Hematopoietic multipotent progenitor cell treated with erythropoietin and hydrocortisone succinate and interleukin-3 and kit ligand, for 4 days (in vitro differentiated cells): ENCODE measurements around the gene FAM174C.

ENCODE experiments used
- DNase-seq: peaks from one replicate; pipeline ENCODE4 v3.0.0-alpha.2; 2015

Gene FAM174C

DNA sequence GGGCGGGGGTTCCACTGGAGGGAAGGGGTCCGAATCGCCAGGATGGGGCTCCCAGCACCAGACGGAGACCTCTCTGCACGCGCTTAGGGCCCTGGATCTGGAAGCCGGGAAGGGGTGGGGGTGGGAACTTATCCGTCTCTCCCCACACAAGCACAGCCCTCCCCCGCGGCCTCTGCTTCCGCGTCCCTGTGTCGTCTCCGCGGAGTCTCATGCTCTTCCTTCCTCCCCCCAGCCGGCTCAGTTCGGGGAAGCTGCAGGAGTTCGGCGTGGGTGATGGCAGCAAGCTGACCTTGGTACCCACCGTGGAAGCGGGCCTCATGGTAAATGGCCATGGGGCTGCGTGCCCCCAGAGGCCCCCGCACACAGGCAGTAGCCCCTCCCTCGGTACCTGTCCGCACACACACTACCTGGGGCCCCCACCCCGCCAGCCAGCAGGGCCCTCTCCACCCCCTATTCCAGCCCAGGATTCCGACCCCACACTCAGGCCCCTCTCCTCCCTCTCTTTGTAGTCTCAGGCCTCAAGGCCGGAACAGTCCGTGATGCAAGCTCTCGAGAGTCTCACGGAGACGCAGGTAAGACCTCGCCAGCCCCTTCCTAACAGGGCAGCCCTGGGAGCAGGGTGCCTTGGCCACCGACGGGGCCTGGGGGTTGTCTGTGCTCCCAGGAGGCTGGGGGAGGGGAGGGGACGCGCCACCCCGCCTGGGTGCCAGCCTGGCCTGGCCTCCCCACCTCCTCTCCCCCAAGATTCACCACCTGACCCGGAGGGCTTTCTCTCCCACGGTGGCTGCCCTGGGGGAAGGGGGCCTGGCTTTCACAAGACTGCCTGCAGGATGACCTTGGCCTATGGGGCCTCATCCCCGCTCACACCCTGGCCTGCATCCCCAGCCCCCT, 23.8 kb upstream of the FAM174C start:
- DNase-seq, result peak; percentile 91

DNA sequence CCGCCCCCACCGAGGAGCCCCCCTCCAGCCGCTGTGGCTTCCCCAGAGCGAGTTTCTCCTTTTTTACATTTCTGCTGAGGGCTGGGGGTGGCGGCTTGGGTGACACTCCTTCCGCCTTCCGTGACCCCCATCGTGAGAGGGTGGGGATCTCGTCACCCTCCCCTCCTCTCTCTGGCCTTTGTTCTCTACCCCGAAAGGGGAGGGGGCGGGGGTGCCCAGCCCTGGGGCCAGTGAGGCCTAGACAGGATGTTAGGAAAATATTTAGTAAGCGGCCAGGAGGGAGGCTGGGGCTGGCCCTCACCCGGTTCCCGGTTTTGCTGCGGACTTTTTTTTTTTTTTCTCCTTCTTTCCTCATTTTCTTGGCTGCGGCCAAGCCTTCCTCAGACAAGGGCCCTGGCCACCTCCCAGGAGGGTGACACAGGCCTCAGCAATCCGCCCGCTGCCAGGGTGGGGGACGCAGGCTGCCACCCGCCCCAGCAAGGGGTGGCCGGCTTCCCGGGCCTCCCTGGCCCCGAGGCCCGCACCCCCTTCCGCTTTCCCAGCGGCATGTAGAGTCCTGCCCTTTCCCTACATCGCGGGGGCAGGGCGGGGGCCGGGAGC, 23.0 kb upstream of the FAM174C start:
- DNase-seq, result peak; percentile 95

DNA sequence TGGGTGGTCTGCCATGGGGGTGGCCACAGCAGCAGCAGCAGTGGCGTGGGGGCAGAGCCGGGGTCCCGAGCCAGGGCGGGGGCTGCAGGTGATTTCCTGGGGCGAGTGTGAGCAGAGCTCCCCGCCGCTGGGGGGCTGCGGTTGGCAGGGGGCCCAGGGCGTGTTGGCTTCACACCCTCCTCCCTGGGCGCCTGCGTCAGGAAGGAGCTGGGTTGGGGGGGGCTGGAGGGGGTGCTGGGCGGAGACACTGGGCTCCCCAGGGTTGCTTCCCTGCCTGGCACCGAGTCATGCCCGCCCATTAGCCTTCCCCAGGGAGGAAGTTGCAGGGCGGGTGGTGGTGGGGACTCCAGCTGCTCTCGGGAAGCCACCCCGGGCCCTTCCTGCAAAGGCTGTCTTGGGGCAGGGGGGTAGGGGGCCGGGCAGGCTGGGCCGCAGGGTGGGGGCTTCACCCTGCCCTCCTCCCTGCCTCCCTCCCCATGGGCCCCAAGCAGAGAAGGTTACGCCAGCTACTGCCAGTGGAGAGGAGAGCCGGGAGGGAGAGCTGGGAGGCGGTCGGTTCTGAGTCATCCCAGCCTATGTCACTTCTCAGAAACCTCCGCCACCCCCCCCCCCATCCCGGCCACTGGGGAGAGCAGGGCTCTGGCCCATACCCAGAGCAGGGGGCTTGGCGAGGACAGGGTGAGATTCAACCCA, 22.4 kb upstream of the FAM174C start:
- peak; percentile 95 for DNase-seq

DNA sequence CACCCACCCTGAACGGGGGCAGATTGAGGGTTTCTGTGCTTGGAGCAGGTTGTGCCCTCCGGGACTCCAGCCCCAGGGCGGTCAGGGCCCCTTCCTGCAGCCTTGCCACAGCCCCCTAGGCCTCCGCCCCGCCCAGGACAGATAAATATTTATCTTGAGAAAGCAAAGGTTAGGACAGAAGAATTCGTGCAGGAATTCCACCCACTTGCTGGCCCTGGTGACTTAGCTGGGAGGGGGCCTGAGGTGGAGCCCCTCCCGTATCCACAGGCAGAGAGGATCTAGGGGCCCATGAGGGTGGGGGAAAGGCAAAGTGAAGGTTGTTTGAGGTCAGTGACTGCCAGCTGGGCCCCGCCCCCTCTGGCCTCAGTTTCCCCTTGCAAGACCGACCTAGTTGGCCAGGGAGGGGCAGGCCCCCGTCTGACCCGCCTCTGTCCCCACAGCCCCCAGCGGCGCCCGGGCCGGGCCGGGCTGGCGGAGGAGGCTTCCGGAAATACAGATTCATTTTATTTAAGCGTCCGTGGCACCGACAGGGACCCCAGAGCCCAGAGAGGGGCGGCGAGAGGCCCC, 21.7 kb upstream of the FAM174C start:
- peak; percentile 92 for DNase-seq

DNA sequence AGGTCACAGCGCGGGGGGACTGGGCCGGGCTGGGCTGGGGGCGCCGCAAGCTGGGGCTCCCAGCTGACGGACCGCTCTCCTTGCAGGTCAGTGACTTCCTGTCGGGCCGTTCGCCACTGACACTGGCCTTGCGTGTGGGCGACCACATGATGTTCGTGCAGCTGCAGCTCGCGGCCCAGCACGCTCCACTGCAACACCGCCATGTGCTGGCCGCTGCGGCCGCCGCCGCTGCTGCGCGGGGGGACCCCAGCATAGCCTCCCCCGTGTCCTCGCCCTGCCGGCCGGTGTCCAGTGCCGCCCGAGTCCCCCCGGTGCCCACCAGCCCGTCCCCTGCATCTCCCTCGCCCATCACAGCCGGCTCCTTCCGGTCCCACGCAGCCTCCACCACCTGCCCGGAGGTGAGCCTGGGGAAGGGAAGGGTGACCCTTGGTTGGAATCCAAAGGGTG, 21.2 kb upstream of the FAM174C start:
- peak; percentile 10 for DNase-seq

DNA sequence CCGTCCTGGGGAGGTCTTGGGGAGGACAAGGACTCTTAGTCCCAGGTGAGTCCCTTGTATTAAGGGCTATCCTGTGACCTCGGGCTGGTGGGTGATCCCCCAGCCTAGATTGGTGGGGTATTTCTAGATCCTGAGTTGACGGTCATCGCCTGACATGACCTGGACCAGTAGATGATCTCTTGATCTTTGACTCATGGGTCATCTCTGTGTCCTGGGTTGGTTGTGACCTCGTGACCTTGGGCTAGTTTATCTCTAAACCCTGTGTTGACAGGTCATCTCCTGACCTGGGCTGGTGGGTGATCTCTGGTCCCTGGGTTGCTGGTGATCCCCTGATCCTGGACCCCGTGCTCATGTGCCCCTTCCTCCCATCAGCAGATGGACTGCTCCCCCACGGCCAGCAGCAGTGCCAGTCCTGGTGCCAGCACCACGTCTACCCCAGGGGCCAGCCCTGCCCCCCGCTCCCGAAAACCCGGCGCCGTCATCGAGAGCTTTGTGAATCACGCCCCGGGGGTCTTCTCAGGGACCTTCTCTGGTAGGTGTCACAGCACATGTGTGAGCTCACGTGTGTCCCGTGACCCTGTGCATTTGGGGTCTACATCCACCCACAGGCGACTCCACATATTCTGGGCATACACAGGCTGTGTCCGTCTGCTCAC, 20.7 kb upstream of the FAM174C start:
- DNase-seq, result no peak

DNA sequence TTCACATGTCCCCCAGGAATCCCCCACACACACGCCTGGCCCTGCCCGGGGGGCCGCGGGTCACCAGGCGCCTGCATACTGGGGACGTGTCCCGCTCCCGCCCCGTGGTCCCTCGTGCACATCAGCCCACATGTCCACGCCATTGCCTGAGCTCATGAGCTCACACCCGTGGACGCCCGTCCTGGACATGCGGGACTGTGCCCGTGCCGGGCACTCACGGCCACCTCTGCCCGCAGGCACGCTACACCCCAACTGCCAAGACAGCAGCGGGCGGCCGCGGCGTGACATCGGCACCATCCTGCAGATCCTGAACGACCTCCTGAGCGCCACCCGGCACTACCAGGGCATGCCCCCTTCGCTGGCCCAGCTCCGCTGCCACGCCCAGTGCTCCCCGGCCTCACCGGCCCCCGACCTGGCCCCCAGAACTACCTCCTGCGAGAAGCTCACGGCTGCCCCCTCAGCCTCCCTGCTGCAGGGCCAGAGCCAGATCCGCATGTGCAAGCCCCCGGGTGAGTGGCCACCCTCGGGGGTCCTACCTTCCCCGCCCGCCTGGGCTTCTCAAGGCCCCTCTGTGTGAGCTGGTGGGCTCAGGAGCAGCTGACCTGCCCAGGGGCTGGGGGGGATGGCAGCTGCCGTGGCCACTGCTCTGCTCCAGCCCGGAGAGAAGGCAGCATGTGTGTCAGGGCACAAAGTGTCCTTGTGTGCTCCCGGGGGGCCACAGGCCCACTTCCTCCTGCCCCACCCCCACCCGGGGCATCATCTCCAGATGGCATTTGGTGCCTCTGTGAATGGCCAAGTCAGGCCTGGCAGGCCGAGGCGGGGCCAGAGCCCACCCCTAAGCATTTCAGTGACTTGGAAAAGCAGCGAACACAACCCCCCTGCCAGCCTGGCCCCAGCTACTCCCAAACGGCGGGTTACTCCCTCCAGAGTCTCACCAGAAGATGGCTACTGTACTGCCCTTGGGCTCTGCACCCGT, 19.9 kb upstream of the FAM174C start:
- DNase-seq, result no peak

DNA sequence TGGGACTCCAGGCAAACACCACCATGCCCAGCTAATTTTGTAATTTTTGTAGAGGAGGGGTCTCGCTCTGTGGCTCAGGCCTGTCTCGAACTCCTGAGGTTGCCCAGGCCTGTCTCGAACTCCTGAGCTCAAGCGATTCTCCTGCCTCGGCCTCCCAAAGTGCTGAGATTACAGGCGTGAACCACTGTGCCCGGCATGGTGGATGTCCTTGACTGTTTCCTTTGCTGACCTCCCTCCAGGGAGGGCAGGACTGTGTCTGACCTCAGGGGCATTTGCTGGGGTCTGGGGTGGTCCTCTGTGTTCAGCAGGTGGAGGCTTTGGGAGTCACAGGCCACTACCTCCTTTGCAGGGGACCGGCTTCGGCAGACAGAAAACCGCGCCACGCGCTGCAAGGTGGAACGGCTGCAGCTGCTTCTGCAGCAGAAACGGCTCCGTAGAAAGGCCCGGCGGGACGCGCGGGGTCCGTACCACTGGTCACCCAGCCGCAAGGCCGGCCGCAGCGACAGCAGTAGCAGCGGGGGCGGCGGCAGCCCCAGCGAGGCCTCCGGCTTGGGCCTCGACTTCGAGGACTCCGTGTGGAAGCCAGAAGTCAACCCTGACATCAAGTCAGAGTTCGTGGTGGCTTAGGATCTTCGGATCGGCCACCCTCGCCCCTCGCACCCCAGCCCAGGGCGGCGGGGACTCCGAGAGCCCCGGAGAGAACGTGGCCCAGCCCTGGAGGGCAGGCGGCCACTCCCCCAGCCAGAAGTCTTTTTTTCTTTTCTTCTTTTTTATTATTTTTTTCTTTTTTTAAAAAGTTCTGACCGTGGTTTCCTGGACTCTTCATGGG, 18.5 kb upstream of the FAM174C start:
- no peak for DNase-seq

DNA sequence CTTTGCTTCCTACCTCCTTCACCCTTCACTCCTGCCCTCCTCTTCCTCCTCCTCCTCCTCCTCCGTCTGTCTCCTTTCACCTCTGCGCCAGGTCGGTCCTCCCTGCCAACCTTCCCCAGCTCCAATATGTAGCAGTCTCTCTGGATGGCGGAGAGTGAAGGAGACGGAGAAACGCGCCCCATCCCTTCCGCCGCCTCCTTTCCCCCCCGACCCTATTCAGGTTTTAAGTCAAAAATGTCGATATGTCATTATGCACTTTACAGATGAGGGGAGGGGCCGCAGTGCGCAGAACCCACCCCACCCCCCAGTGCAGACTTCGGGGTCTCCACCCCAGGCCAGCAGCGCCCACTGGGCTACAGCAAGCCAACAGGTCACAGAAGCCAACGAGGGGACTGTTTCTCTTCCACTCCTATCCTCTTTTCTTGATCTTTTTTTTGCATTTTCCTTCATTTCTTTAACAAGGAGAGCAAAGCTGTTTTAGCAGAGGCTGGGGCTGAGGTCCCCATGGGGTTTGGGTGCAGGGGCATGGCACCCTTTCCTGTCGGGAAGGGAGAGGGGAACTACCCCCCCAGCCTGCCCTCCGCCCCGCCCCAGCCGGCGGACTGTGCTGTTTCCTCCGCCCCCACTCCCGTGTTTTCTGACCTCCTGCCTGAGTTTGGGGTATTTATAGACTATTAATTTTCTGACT, 17.7 kb upstream of the FAM174C start:
- DNase-seq, result no peak

DNA sequence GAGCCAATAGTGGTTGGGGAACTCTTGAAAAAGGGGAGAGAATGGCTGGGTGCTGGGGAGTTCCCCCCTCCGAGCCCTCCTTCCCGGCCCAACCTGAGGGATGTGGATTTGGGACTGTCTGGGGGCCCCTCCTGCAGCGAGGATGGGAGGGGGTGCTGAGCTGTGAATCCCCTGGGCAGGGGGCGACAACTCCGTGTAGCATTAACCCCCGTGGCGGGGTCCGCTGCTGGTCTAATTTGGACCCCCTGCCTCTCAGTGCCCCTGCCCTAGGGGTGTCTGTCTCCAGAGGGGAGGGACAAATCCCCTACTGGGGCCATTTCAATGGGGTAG, 17.2 kb upstream of the FAM174C start:
- no peak for DNase-seq

DNA sequence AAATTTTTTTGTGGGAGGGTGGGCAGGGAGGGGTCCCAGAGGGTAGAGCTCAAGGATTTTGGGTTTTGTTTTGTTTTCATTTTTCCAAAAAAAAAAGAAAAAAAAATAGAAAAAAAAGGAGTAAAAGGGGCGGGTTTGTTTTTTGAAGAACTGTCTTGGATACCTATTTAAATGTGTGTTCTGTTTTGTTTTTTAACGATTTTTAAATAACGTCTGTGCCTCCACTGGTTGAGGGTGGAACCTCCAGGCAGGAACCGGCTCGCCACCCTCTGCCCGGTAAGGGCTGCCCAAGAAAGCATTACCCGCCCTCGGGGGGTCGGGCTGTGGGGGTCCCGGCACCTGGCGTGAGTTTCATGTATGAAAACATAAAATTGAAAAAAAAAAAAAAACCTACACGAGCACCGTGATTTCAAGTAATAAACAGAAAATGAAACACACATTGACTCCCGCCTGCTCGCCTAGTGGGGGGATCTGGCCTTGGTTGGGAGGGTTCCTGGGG, 16.6 kb upstream of the FAM174C start:
- DNase-seq, result no peak

DNA sequence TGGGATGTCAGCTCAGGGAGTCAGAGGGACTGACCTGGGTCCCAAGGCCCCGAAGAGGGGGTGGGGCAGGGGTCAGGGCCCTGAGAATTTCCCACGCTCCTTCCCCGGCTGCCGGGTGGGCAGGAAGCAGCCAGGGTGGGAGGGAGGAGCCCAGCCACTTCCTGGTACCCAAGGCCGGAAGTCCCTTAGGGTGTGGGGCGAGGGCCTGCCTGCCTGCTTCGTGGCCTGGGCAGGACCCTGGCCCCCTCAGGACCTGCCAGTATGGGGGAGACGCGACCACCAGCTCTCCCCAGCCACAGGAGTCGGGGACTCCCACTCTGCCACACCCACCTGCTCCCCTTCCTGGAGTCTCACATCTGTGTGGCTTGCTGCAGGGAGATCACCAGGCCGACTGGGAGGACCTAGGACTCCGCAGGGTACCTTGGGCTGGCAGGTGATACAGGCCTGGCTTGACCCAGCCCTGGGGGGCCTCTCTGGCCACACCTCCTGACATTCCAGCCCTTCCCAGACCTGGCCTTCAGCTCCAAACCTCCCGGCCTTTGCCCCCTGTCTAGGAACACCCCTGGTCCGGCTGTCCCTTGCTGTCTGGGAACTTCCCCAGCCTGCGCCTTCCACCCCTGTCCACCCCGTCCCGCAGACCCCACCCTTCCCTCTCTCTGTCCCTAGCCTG, 16.0 kb upstream of the FAM174C start:
- peak; percentile 83 for DNase-seq

DNA sequence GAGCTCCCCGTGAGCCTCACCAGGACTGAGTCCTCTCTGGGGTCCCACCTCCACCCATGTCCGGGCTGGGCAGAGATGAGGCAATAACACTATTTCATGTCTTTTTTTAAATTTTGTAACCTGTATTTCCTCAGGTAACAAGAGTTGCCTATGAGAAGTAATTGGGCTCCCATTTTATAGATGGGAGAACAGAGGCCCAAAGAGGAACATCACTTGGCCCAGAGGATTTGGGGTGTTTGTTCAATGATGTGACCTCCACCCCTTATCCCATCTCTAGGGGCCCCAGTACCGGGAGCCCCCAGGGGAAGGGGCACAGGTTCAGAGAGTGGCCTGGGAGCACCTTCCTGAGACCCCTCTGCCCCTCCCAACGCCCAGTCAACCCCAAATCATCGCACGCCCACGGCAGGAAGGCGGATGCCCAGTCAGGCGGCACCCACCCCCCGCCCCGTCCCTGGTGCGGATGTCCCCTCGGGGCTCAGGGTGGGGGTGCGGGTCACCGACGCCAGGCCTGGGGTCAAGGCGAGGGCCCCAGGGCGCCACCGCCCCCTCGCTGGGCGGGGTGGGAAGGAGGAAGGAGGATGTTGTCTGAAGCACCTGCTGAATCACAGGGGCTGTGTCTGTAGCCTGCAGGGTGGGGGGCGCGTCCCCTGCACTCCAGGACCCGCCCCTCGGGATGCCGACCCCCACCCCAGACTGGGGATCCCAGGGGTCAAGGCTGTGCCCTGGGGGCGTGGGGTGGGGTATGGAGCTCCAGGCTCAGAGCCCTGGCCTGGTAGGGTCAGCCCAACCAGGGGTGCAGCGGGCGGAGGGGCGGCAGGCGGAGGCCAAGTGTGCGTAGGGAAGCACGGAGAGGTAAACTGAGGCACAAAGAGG, 15.2 kb upstream of the FAM174C start:
- no peak for DNase-seq

DNA sequence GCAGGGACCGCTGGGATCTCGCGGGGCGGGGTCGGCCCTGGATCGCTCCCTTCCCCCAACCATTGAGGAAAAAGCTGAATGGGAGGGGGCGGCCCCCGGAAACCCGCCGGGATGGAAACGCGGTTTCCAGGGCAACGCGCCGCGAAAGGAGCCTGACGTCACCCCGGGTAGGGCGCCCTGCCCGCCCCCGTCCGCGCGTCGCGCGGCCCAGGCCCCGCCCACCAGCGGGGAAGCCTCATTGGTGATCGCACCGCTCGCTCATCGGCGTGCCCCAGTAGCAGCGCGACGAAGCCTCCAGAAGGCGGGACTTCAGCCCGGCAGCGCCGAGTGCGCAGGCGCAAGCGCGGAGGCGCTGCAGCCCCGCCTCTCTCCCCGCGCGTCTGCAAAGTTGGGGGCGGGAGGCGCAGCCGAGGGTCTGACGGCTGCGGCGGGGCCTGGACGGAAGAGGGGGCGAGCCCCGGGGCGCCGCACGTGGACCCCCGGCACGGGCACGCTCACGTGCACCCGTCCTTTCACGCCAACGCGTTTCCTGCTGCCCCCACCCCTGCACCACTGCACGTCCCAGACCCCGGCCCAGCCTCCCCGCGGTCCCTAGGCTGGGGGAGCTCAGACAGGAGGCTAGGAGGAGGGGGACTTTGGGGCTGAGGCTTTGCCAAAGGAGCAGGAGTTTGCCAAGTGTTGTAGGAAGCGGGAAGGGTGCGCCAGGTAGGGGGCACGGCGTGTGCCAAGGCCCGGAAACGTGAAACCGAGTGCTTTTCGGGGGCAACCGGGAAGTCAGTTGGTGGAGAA, 14.4 kb upstream of the FAM174C start:
- DNase-seq, result peak; percentile 98

DNA sequence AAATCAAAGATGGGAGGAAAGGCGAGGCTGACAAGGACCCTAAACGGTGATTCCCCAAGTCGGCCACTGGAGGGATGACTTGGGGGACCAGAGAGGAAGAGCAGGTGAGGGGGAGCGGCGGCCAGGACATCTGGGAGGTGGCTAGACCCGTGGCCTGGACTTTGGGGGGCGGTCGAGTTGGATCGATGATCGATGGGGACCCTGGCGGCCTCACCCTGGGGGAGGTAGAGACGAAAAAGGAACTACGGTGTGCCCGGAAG, 13.9 kb upstream of the FAM174C start:
- DNase-seq, result peak; percentile 66

DNA sequence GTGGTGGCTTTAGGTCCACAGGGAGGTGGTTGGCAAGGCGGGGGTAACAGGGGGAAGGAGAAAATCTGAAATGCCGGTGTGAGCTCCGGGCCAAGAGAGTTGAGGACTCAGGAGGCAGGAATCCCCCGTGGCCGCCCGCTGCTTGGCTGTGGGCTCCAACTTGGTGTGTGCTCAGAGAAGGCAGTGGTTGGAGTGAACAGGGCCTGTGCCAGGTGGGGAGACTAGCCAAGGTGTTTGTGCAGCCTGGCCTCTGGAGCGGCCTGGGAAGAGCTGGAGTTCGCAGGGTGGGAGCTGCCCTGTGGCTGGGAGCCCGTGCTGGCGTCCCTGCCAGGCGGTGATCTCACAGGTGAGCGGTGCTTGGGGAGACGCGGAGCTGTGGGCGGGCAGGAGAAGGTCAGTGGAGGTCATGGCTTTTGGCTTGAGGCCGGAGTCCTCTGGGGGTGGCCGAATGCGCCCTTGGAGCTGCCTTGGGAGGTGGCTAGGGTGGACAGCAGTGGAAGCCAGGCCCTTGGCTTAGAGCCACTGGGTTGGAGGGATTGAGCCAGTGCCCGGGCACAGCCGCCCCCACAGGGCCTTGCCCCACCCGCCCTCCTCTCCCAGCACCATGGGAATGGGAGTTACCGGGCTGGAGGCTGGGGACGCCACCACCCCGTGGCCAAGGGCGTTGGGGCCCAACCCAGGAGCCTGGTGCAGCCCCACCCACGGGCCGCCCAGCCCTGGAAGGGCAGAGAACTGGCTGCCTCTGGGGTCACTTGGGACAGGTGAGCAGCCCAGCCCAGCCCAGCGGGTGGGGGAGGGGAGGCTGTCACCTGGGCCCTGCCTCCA, 13.3 kb upstream of the FAM174C start:
- peak; percentile 60 for DNase-seq

DNA sequence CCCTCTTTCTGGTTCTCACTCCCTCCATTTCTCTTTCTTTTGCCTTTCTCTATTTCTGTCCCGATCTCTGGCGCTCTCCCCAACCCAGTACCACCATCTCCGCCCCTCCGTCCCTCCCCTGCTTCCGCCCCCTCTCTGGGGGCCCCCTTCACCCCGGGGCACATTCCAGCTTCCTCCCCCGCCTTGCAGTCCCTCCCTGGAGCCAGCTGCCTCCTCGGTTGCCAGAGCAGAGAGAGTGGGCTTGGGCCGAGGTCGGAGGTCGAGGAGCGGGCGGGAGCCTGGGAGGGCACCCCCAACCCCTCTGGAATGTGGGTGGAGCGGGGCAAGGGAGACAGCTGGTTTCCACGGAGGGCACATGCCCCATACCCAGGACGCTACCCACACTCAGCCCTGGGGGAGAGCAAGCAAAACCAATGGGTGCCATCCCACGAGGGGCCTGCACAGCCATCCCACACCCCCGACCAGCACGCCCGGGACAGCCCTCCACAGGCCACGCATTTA, 12.7 kb upstream of the FAM174C start:
- no peak for DNase-seq
